Effector memory CD4-positive, alpha-beta T cell (primary cell): ENCODE measurements around the gene CABCOCO1.
"Not testable (repeated sequence)": the region's sequence is repeated elsewhere in the genome, so short reads cannot be mapped to it uniquely, and the experiment has no call there.

Source experiments
- DNase-seq, 3 donors: peaks; one replicate each; pipeline ENCODE4 v3.0.0-alpha.2; 2020
- H3K27ac ChIP-seq: 2 replicates; pipeline ENCODE4 v1.7.0; 2013; ENCODE audit warnings: mild to moderate bottlenecking, low read length, moderate library complexity; ENCODE audit not compliant: insufficient read depth, poor library complexity, severe bottlenecking
- H3K27me3 ChIP-seq: replicated peaks from 2 replicates; pipeline ENCODE4 v1.7.0; 2013; ENCODE audit warnings: mild to moderate bottlenecking, low read length; ENCODE audit not compliant: insufficient read depth, control insufficient read depth, poor library complexity, severe bottlenecking
- H3K36me3 ChIP-seq: 2 replicates; pipeline ENCODE4 v1.7.0; 2013; ENCODE audit warnings: mild to moderate bottlenecking, low read length, moderate library complexity; ENCODE audit not compliant: control insufficient read depth, insufficient read depth
- H3K4me1 ChIP-seq: 2 replicates; pipeline ENCODE4 v1.7.0; 2013; ENCODE audit warnings: low read length, mild to moderate bottlenecking; ENCODE audit not compliant: control insufficient read depth, insufficient read depth, poor library complexity, severe bottlenecking
- H3K4me3 ChIP-seq: 2 replicates; pipeline ENCODE4 v1.7.0; 2013; ENCODE audit warnings: low read length, low read depth, mild to moderate bottlenecking; ENCODE audit not compliant: insufficient read depth, poor library complexity, severe bottlenecking
- H3K9me3 ChIP-seq: 2 replicates; pipeline ENCODE4 v1.7.0; 2013; ENCODE audit warnings: mild to moderate bottlenecking, low read length, moderate library complexity; ENCODE audit not compliant: control insufficient read depth

Gene CABCOCO1

DNA sequence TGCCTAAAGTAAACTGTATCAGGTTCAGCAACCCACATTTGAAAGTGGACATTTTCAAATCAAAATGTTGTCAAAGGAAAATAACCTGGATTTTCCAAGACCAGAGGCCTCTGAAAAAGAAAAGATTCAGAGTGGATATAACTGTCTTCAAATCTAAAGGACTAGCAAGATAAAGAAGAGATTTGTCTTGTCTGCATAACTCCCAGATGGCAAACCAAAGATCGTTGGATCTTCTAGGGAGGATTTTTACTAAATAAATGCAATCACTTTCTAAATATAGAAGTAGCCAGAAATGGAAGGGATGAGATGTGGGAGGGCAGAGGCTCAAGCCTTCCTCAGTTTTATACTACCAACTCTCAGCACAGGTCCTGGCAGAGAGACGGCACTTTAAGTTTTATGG is 39.0 kb downstream of the CABCOCO1 start:
- no peak overlapping the region for H3K27ac ChIP-seq
- no peak overlapping the region for H3K4me3 ChIP-seq
- H3K4me1 ChIP-seq: no peaks in the 10 kb centered on the region
- no peaks in the 10 kb centered on the region for H3K27me3 ChIP-seq
- DNase-seq: no peak
- no peaks in the 10 kb centered on the region for H3K36me3 ChIP-seq
- no peaks in the 10 kb centered on the region for H3K9me3 ChIP-seq

GRCh38 chr10:61702584-61702983 is 39.9 kb downstream of the CABCOCO1 start:
- Histone ChIP-seq H3K4me3 (no peak overlapping the region), H3K4me1 (no peaks in the 10 kb centered on the region), H3K27ac (no peak overlapping the region), H3K36me3 (no peaks in the 10 kb centered on the region), H3K27me3 (no peaks in the 10 kb centered on the region), H3K9me3 (no peaks in the 10 kb centered on the region)
- no peak for DNase-seq

- H3K27ac ChIP-seq: no peak overlapping the region
- H3K27me3 ChIP-seq: no peaks in the 10 kb centered on the region
- H3K9me3 ChIP-seq: no peaks in the 10 kb centered on the region
- no peak for DNase-seq
- H3K4me3 ChIP-seq: no peak overlapping the region
- no peaks in the 10 kb centered on the region for H3K4me1 ChIP-seq
- H3K36me3 ChIP-seq: no peaks in the 10 kb centered on the region
Measured at GRCh38 chr10:61705022-61705613, 42.4 kb downstream of the CABCOCO1 start.

DNA sequence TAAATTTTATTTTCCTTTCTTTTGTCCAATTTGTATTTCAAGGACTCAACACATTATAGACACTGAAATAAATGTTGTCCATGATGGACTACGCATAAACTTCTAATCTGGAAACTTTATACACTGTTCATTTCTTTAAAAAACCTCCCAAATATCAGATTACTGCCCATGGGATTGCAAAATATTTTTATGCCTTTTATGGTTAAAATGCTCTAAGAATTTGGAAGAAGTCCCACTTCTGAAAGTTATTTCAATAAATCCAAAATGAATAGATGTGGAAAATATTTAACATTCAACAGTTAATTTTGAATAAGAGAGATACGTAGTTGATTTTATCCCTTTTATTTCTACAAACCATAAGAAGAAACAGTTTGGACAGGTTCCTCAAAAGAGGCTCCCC is 46.1 kb downstream of the CABCOCO1 start:
- Histone ChIP-seq H3K36me3 (no peaks in the 10 kb centered on the region), H3K4me1 (no peaks in the 10 kb centered on the region), H3K9me3 (no peaks in the 10 kb centered on the region), H3K27ac (no peak overlapping the region), H3K4me3 (no peak overlapping the region), H3K27me3 (no peaks in the 10 kb centered on the region)
- no peak for DNase-seq

GRCh38 chr10:61712105-61712504 is 49.4 kb downstream of the CABCOCO1 start:
- H3K9me3 ChIP-seq, DNase-seq, H3K27ac ChIP-seq, H3K4me1 ChIP-seq, H3K4me3 ChIP-seq, H3K27me3 ChIP-seq, H3K36me3 ChIP-seq: not testable (repeated sequence)

DNA sequence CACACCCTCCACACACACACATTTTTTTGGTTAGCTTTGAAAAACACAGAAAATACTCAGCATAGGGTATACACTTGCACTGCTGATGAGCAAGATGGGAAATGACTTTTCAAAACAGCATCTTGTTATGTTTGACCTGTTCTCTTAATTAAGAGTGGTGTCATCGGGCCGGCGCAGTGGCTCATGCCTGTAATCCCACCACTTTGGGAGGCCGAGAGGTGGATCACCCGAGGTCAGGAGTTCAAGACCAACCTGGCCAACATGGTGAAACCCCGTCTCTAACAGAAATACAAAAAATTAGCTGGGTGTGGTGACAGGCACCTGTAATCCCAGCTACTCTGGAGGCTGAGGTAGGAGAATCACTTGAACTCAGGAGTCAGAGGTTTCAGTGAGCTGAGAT is 56.7 kb downstream of the CABCOCO1 start:
- not testable (repeated sequence) for H3K9me3 ChIP-seq, H3K27ac ChIP-seq, H3K36me3 ChIP-seq, H3K4me1 ChIP-seq, DNase-seq, H3K27me3 ChIP-seq, H3K4me3 ChIP-seq

GRCh38 chr10:61719906-61720305 is 57.2 kb downstream of the CABCOCO1 start:
- no peak for DNase-seq
- no peaks in the 10 kb centered on the region for H3K4me1 ChIP-seq
- H3K36me3 ChIP-seq: no peaks in the 10 kb centered on the region
- H3K27ac ChIP-seq: no peak overlapping the region
- H3K4me3 ChIP-seq: no peak overlapping the region
- H3K27me3 ChIP-seq: no peaks in the 10 kb centered on the region
- H3K9me3 ChIP-seq: no peaks in the 10 kb centered on the region

DNA sequence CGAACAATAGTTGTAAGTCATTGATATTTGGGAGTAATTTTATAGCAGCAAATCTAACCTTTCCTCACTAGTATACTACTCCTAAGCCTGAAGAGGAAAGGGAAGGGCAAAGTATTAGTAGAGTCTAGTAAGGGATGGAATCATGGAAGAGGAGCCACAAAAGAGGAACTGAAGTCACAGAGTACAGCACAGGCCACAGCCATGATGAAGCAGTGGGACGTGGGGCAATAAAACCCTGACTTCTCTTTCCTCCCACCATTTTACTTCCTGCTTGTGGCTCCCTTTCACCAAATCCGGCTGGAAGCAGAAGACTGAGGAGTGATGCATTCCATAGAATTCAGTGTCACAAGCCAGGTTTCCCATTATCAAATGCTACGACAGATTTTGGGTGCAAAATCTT is 58.7 kb downstream of the CABCOCO1 start:
- Histone ChIP-seq H3K36me3 (no peaks in the 10 kb centered on the region), H3K27me3 (no peaks in the 10 kb centered on the region), H3K4me3 (no peak overlapping the region), H3K27ac (no peak overlapping the region), H3K9me3 (no peaks in the 10 kb centered on the region), H3K4me1 (no peaks in the 10 kb centered on the region)
- DNase-seq: no peak

DNA sequence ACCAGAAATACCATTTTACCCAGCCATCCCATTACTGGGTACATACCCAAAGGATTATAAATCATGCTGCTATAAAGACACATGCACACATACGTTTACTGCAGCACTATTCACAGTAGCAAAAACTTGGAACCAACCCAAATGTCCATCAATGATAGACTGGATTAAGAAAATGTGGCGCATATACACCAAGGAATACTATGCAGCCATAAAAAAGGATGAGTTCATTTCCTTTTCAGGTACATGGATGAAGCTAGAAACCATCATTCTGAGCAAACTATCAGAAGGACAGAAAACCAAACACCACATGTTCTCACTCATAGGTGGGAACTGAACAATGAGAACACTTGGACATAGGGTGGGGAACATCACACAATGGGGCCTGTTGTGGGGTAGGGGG is 62.5 kb downstream of the CABCOCO1 start:
- H3K27ac ChIP-seq, DNase-seq, H3K9me3 ChIP-seq, H3K4me3 ChIP-seq, H3K4me1 ChIP-seq, H3K27me3 ChIP-seq, H3K36me3 ChIP-seq: not testable (repeated sequence)

DNA sequence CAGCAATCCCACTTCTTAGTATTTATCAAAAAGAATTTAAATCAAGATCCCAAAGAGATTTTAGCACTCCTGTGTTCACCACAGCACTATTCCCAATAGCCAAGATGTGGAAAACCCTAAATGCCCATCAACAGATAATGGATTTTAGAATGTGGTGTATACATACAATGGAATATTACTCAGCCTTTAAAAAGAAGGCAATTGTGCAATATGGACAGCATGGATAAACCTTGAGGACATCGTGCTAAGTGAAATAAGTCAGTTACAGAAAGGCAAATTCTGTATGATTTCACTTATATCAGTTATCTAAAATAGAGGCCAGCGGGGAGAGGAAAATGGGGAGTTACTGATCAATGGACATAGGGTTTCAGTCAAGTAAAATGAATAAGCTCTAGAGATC is 66.9 kb downstream of the CABCOCO1 start:
- Histone ChIP-seq H3K9me3 (no peaks in the 10 kb centered on the region), H3K27ac (no peak overlapping the region), H3K4me1 (no peaks in the 10 kb centered on the region), H3K36me3 (no peaks in the 10 kb centered on the region), H3K4me3 (no peak overlapping the region), H3K27me3 (peaks cover 3% of the 10 kb centered on the region)
- DNase-seq: no peak

GRCh38 chr10:61730671-61731070 is 67.9 kb downstream of the CABCOCO1 start:
- Histone ChIP-seq H3K27ac (no peak overlapping the region), H3K4me3 (no peak overlapping the region), H3K36me3 (no peaks in the 10 kb centered on the region), H3K27me3 (peaks cover 3% of the 10 kb centered on the region), H3K4me1 (no peaks in the 10 kb centered on the region), H3K9me3 (no peaks in the 10 kb centered on the region)
- no peak for DNase-seq
